ENCODE results near the gene LRP8. TPM values are rescaled to one million over a fixed set of nuclear protein-coding genes. Genes with fewer than 3 reads are reported as not detected.

Gene LRP8
- total and polyA plus RNA-seq, 9 of the 15 experiments (the other 6 are each of a cell fraction or from before 2014, with no cell fraction given) = 7.1 to 56.1 (median 31.3) TPM

GRCh38 chr1:53315456-53316423 is 12.1 kb downstream of the LRP8 start:
- no TSS peak for BruUV-seq (replicated peaks)
- TF ChIP-seq ZBTB7A (IDR thresholded peaks at IDR 0.05; ENCODE audit: borderline replicate concordance, control insufficient read depth, low read depth, low read length) (0 out of 2 replicates have a peak, but pooled peaks have one; percentile 10), ELF1 (tag; IDR thresholded peaks at IDR 0.05) (0 out of 2 replicates have a peak, but pooled peaks have one; percentile 28), CHCHD3 (CRISPR knock-in tag; IDR thresholded peaks at IDR 0.05) (no peak), TFAM (CRISPR knock-in tag; conservative IDR thresholded peaks at IDR 0.05) (no peak), SRSF1 (IDR thresholded peaks at IDR 0.05; ENCODE audit: low read depth, low read length) (no peak)
- Histone ChIP-seq H3K9ac (ENCODE audit: insufficient read depth in 1 of 2, low read depth in 2 of 2, low read length in 2 of 2) (peak overlapping the region in 1 of 2 experiments; percentile 76; a peak in 2 of 4 replicates), H3K9me1 (ENCODE audit: control insufficient read depth, insufficient read depth, low read length) (no peaks in the 10 kb centered on the region), H3K4me1 (replicated peaks in 1 of 2; ENCODE audit: control insufficient read depth in 2 of 2, insufficient read depth in 2 of 2, low read length in 2 of 2) (peaks cover 0 to 30% of the 10 kb centered on the region in 2 experiments; a peak in 4 of 5 replicates), H3K4me2 (ENCODE audit: insufficient read depth, low read length) (no peak overlapping the region), H3K79me2 (ENCODE audit: control insufficient read depth, insufficient read depth, low read length) (peaks cover 21% of the 10 kb centered on the region; the same call in 2 of the 3 replicates), H3K4me3 (no peak overlapping the region), H2AFZ (ENCODE audit: low read depth, low read length) (no peak overlapping the region), H3K9me3 (replicated peaks; ENCODE audit: control insufficient read depth, insufficient read depth, low read depth, low read length) (no peaks in the 10 kb centered on the region), H3K27me3 (ENCODE audit: control insufficient read depth in 2 of 2, insufficient read depth in 2 of 2, low read length in 2 of 2) (no peaks in the 10 kb centered on the region), H3K36me3 (ENCODE audit: control insufficient read depth, insufficient read depth, low read length) (peaks cover 93% of the 10 kb centered on the region), H4K20me1 (replicated peaks; ENCODE audit: control insufficient read depth, insufficient read depth, low read length) (peaks cover 26% of the 10 kb centered on the region), H3K27ac (ENCODE audit: extremely low read depth, low read depth, low read length) (no peak overlapping the region; the same call in 2 of the 3 replicates)
- DNase-seq (ENCODE audit: extremely low read depth in 1 of 4, low spot score in 3 of 4) (peak in 2 of 4 experiments; percentile 29 to 38), ATAC-seq (peak; percentile 70), FAIRE-seq (peak; percentile 44)
- in situ Hi-C loops (cut with MboI) (no loop called here), intact Hi-C loops (cut with micrococcal nuclease) (no loop called here)
- WGBS (ENCODE audit: insufficient coverage, low coverage, missing lambda C conversion rate) = 77% methylated on average over 10 of the region's 10 CpGs
- CTCF ChIA-PET (ENCODE audit: low intra/inter-chr PET ratio) = no interaction called here
- POLR2A ChIA-PET = interaction anchor here (0.6 to 2.7 kb wide), 3 partner anchors 10 to 976 kb away, joined by 3 to 18 read pairs (median 5); no protein-coding TSS in a partner anchor

Data from K562 (cell line).